ENCODE data around the gene P2RX5. TPM values are rescaled to one million over a fixed set of nuclear protein-coding genes. Genes with fewer than 3 reads are reported as not detected.
"Not testable (repeated sequence)": the region's sequence is repeated elsewhere in the genome, so short reads cannot be mapped to it uniquely, and the experiment has no call there.

The P2RX5 gene
- total RNA-seq, 6 experiments from 2014 or later = 5.2 to 16.1 (median 7.0) TPM

DNA sequence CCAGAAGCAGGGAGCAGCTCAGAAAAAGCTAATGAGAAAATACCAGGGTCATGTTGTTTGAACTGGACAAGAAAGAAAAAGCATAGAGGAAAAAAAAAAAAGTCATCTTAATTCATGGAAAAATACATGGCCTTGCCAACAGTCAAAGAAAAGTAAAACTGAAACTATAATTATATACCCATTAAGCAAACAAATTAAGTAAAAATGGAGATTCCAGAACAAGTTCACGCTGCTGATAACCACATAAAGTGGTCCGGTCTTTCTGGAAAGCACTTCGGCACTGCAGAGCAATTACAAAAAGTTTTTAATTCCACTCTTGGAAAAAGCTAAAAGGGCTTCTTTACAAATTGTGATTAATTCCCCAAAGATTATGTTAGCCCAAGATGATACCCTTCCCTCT is 12.4 kb upstream of the P2RX5 start:
- H3K4me3 Mint-ChIP-seq = no peak overlapping the region
- no peak for DNase-seq
- H3K27me3 Mint-ChIP-seq (ENCODE audit: insufficient read depth) = no peaks in the 10 kb centered on the region
- peaks cover 7% of the 10 kb centered on the region for H3K36me3 Mint-ChIP-seq (ENCODE audit: low read depth)
- H3K9me3 Mint-ChIP-seq = no peaks in the 10 kb centered on the region
- no peak overlapping the region for H3K27ac Mint-ChIP-seq
- no peak for TF ChIP-seq CTCF (IDR thresholded peaks at IDR 0.05)
- H3K4me1 Mint-ChIP-seq (ENCODE audit: low read depth) = peaks cover 12% of the 10 kb centered on the region

DNA sequence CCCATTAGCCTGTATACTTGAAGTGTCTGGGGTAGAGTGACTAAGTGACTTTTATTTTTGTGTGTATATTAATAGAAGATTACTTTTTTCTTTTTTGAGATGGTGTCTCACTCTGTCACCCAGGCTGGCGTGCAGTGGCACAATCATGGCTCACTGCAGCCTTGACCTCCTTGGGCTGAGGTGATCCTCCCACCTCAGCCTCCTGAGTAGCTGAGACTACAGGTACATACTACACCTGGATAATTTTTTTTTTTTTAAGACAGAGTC is 9.7 kb upstream of the P2RX5 start:
- Mint-ChIP-seq H3K9me3 (peaks cover 12% of the 10 kb centered on the region), H3K36me3 (ENCODE audit: low read depth) (peaks cover 12% of the 10 kb centered on the region)
- not testable (repeated sequence) for H3K27ac Mint-ChIP-seq; H3K27me3 Mint-ChIP-seq (ENCODE audit: insufficient read depth); H3K4me1 Mint-ChIP-seq (ENCODE audit: low read depth); H3K4me3 Mint-ChIP-seq; DNase-seq

GRCh38 chr17:3704931-3705717 is 9.2 kb upstream of the P2RX5 start:
- no peak overlapping the region for H3K4me3 Mint-ChIP-seq
- H3K9me3 Mint-ChIP-seq = peaks cover 12% of the 10 kb centered on the region
- no peak for DNase-seq
- TF ChIP-seq CTCF (IDR thresholded peaks at IDR 0.05) = no peak
- no peak overlapping the region for H3K27ac Mint-ChIP-seq
- peaks cover 12% of the 10 kb centered on the region for H3K36me3 Mint-ChIP-seq (ENCODE audit: low read depth)
- no peaks in the 10 kb centered on the region for H3K4me1 Mint-ChIP-seq (ENCODE audit: low read depth)
- H3K27me3 Mint-ChIP-seq (ENCODE audit: insufficient read depth) = no peaks in the 10 kb centered on the region

GRCh38 chr17:3702041-3702539 is 6.1 kb upstream of the P2RX5 start:
- not testable (repeated sequence) for H3K27me3 Mint-ChIP-seq (ENCODE audit: insufficient read depth); H3K4me1 Mint-ChIP-seq (ENCODE audit: low read depth); H3K27ac Mint-ChIP-seq; DNase-seq; H3K4me3 Mint-ChIP-seq
- H3K36me3 Mint-ChIP-seq (ENCODE audit: low read depth) = peaks cover 16% of the 10 kb centered on the region
- peaks cover 24% of the 10 kb centered on the region for H3K9me3 Mint-ChIP-seq

- TF ChIP-seq CTCF (IDR thresholded peaks at IDR 0.05) = no peak
- Mint-ChIP-seq H3K36me3 (ENCODE audit: low read depth) (peaks cover 16% of the 10 kb centered on the region), H3K27ac (no peak overlapping the region), H3K4me3 (no peak overlapping the region), H3K9me3 (peaks cover 24% of the 10 kb centered on the region), H3K27me3 (ENCODE audit: insufficient read depth) (peaks cover 5% of the 10 kb centered on the region), H3K4me1 (ENCODE audit: low read depth) (no peaks in the 10 kb centered on the region)
- DNase-seq = no peak
Observed at GRCh38 chr17:3699951-3700350, 4.0 kb upstream of the P2RX5 start.

DNA sequence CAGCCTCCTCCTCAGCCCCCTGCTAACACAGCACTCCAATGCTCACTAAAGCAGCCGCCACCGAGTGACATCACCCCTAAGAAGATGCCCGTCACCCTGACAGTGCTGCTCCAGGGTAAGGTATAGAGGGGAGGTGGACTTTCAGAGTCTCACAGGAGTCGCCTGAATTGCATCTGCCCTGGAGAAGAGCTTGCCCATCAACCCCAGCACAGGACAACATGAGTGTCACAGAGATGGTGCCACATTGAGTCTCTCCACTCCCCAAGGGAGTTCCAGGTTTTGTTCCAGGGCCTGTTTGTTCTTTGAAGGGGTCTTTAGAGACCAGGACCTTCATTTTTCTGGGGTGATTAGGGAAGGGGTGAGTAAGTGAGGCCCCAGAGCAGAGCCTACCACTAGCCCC is 2.2 kb upstream of the P2RX5 start:
- Mint-ChIP-seq H3K27ac (no peak overlapping the region), H3K36me3 (ENCODE audit: low read depth) (peaks cover 16% of the 10 kb centered on the region), H3K9me3 (peaks cover 24% of the 10 kb centered on the region), H3K4me1 (ENCODE audit: low read depth) (peaks cover 6% of the 10 kb centered on the region; the same call in 1 of the 2 replicates), H3K4me3 (no peak overlapping the region), H3K27me3 (ENCODE audit: insufficient read depth) (peaks cover 5% of the 10 kb centered on the region)
- DNase-seq = no peak
- no peak for TF ChIP-seq CTCF (IDR thresholded peaks at IDR 0.05)
